GM19455 (cell line): Measurements from ENCODE around the gene LIMK1.

Experiments used
- ATAC-seq: cut with Tn5 transposase; IDR thresholded peaks from one replicate; pipeline ENCODE4 v1.9.1; 2021; ENCODE audit not compliant: unreplicated experiment

The LIMK1 gene

GRCh38 chr7:74053589-74054186 lies 29.9 kb upstream of the LIMK1 start:
- no peak for ATAC-seq

- ATAC-seq, result no peak
These were observed 27.3 kb upstream of the LIMK1 start for GRCh38 chr7:74056096-74056915.

- ATAC-seq, result no peak
These were observed 26.2 kb upstream of the LIMK1 start for GRCh38 chr7:74057216-74057925.

GRCh38 chr7:74057987-74058386 lies 25.6 kb upstream of the LIMK1 start:
- ATAC-seq, result no peak

GRCh38 chr7:74058486-74058885 lies 25.1 kb upstream of the LIMK1 start:
- no peak for ATAC-seq

GRCh38 chr7:74059037-74059436 lies 24.6 kb upstream of the LIMK1 start:
- no peak for ATAC-seq

GRCh38 chr7:74059681-74060588 lies 23.7 kb upstream of the LIMK1 start:
- no peak for ATAC-seq

- no peak for ATAC-seq
These were observed 21.6 kb upstream of the LIMK1 start for GRCh38 chr7:74061840-74062539.

- ATAC-seq, result no peak
These were observed 20.4 kb upstream of the LIMK1 start for GRCh38 chr7:74063223-74063641.

GRCh38 chr7:74063646-74064045 lies 20.0 kb upstream of the LIMK1 start:
- ATAC-seq, result no peak

- ATAC-seq, result no peak
These were observed 18.9 kb upstream of the LIMK1 start for GRCh38 chr7:74064696-74065095.

- ATAC-seq, result no peak
These were observed 17.0 kb upstream of the LIMK1 start for GRCh38 chr7:74066626-74067025.

- no peak for ATAC-seq
These were observed 15.1 kb upstream of the LIMK1 start for GRCh38 chr7:74068378-74069085.

- no peak for ATAC-seq
These were observed 14.5 kb upstream of the LIMK1 start for GRCh38 chr7:74069086-74069541.

GRCh38 chr7:74069790-74070618 lies 13.6 kb upstream of the LIMK1 start:
- ATAC-seq, result no peak

- ATAC-seq, result no peak
These were observed 13.0 kb upstream of the LIMK1 start for GRCh38 chr7:74070619-74070921.

- no peak for ATAC-seq
These were observed 12.5 kb upstream of the LIMK1 start for GRCh38 chr7:74071121-74071520.

GRCh38 chr7:74074770-74075169 lies 8.8 kb upstream of the LIMK1 start:
- ATAC-seq, result no peak

GRCh38 chr7:74078461-74078860 lies 5.1 kb upstream of the LIMK1 start:
- ATAC-seq, result no peak
